ENCODE measurements around the gene AKR1C4.
"Not testable (repeated sequence)": the region's sequence is repeated elsewhere in the genome, so short reads cannot be mapped to it uniquely, and the experiment has no call there.

Gene AKR1C4

GRCh38 chr10:5209776-5210175 lies 13.1 kb downstream of the AKR1C4 start:
- DNase-seq: not testable (repeated sequence)

- not testable (repeated sequence) for DNase-seq
Observed at GRCh38 chr10:5210261-5210660, 13.6 kb downstream of the AKR1C4 start.

- DNase-seq: no peak
Observed at GRCh38 chr10:5211696-5212536, 15.3 kb downstream of the AKR1C4 start.

GRCh38 chr10:5216801-5217200 lies 20.2 kb downstream of the AKR1C4 start:
- no peak for DNase-seq

- no peak for DNase-seq
Observed at GRCh38 chr10:5219262-5219661, 22.6 kb downstream of the AKR1C4 start.

GRCh38 chr10:5222942-5223341 lies 26.3 kb downstream of the AKR1C4 start:
- not testable (repeated sequence) for DNase-seq

- no peak for DNase-seq
Observed at GRCh38 chr10:5229019-5229418, 32.4 kb downstream of the AKR1C4 start.

GRCh38 chr10:5233324-5233723 lies 36.7 kb downstream of the AKR1C4 start:
- no peak for DNase-seq

GRCh38 chr10:5234106-5234860 lies 37.6 kb downstream of the AKR1C4 start:
- DNase-seq: no peak

- not testable (repeated sequence) for DNase-seq
Observed at GRCh38 chr10:5237541-5237940, 40.9 kb downstream of the AKR1C4 start.

- DNase-seq: no peak
Observed at GRCh38 chr10:5242585-5242984, 45.9 kb downstream of the AKR1C4 start.

- no peak for DNase-seq
Observed at GRCh38 chr10:5243521-5243987, 46.9 kb downstream of the AKR1C4 start.

- DNase-seq: no peak
Observed at GRCh38 chr10:5252177-5253037, 55.8 kb downstream of the AKR1C4 start.

- no peak for DNase-seq
Observed at GRCh38 chr10:5254488-5254887, 57.9 kb downstream of the AKR1C4 start.

- not testable (repeated sequence) for DNase-seq
Observed at GRCh38 chr10:5257768-5258167, 61.1 kb downstream of the AKR1C4 start.

- no peak for DNase-seq
Observed at GRCh38 chr10:5259132-5259951, 62.7 kb downstream of the AKR1C4 start.

- DNase-seq: no peak
Observed at GRCh38 chr10:5259952-5260578, 63.4 kb downstream of the AKR1C4 start.

- DNase-seq: no peak
Observed at GRCh38 chr10:5260828-5261227, 64.2 kb downstream of the AKR1C4 start.

GRCh38 chr10:5265139-5265538 lies 68.5 kb downstream of the AKR1C4 start:
- DNase-seq: no peak

GRCh38 chr10:5266351-5266750 lies 69.7 kb downstream of the AKR1C4 start:
- no peak for DNase-seq

- no peak for DNase-seq
Observed at GRCh38 chr10:5266804-5267203, 70.2 kb downstream of the AKR1C4 start.

- DNase-seq: no peak
Observed at GRCh38 chr10:5268234-5268633, 71.6 kb downstream of the AKR1C4 start.
